GM12873 (cell line): ENCODE results near the gene IFNL1.

Experiments
- CTCF ChIP-seq: IDR thresholded peaks from 2 replicates; pipeline ENCODE4 v1.5.1; 2012; ENCODE audit warnings: low read depth, mild to moderate bottlenecking, moderate library complexity, low read length, control low read depth; ENCODE audit not compliant: insufficient read depth; ENCODE audit errors: missing control alignments

The IFNL1 gene

GRCh38 chr19:39342647-39343305 lies 46.6 kb downstream of the IFNL1 start:
- no peak for TF ChIP-seq CTCF

- peak; percentile 19 for TF ChIP-seq CTCF
These were observed 49.7 kb downstream of the IFNL1 start for GRCh38 chr19:39345956-39346355.

GRCh38 chr19:39347332-39348164 lies 51.3 kb downstream of the IFNL1 start:
- TF ChIP-seq CTCF, result no peak
